NT2/D1 (cell line): Measurements from ENCODE around the gene B3GALT6.
A peak's percentile ranks its signal among the peaks of the same experiment; 100 is the strongest.
"Not testable (repeated sequence)": the region's sequence is repeated elsewhere in the genome, so short reads cannot be mapped to it uniquely, and the experiment has no call there.

Experiments used
- DNase-seq: peaks from one replicate; pipeline ENCODE4 v3.0.0-alpha.2; 2011; ENCODE audit warnings: low read depth, low spot score
- H3K27me3 ChIP-seq: 2 replicates; pipeline ENCODE4 v1.6.0; 2011; ENCODE audit warnings: mild to moderate bottlenecking; ENCODE audit not compliant: insufficient read length, insufficient read depth
- H3K36me3 ChIP-seq: 2 replicates; pipeline ENCODE4 v1.6.1; 2011; ENCODE audit warnings: mild to moderate bottlenecking, low read length, mixed read lengths; ENCODE audit not compliant: insufficient read depth, insufficient read length
- H3K4me1 ChIP-seq: 2 replicates; pipeline ENCODE4 v1.5.1; 2011; ENCODE audit not compliant: insufficient read depth, insufficient read length
- H3K4me3 ChIP-seq: 2 replicates; pipeline ENCODE4 v1.5.1; 2011; ENCODE audit warnings: low read depth; ENCODE audit not compliant: insufficient read length
- H3K9ac ChIP-seq: 2 replicates; pipeline ENCODE4 v1.6.0; 2011; ENCODE audit warnings: low read depth; ENCODE audit not compliant: insufficient read length
- H3K9me3 ChIP-seq: 2 replicates; pipeline ENCODE4 v1.5.1; 2011; ENCODE audit warnings: mild to moderate bottlenecking, low read length; ENCODE audit not compliant: insufficient read depth
- SUZ12 ChIP-seq: IDR thresholded peaks from 2 replicates; pipeline ENCODE4 v1.6.1; 2011; ENCODE audit not compliant: insufficient read length, insufficient read depth; ENCODE audit errors: extremely low read depth
- YY1 ChIP-seq: IDR thresholded peaks from 2 replicates; pipeline ENCODE4 v1.6.1; 2011; ENCODE audit not compliant: insufficient read length, insufficient read depth
- ZNF274 ChIP-seq: IDR thresholded peaks from 2 replicates; pipeline ENCODE4 v1.6.1; 2011; ENCODE audit warnings: mild to moderate bottlenecking, low read depth, low read length

B3GALT6 gene

DNA sequence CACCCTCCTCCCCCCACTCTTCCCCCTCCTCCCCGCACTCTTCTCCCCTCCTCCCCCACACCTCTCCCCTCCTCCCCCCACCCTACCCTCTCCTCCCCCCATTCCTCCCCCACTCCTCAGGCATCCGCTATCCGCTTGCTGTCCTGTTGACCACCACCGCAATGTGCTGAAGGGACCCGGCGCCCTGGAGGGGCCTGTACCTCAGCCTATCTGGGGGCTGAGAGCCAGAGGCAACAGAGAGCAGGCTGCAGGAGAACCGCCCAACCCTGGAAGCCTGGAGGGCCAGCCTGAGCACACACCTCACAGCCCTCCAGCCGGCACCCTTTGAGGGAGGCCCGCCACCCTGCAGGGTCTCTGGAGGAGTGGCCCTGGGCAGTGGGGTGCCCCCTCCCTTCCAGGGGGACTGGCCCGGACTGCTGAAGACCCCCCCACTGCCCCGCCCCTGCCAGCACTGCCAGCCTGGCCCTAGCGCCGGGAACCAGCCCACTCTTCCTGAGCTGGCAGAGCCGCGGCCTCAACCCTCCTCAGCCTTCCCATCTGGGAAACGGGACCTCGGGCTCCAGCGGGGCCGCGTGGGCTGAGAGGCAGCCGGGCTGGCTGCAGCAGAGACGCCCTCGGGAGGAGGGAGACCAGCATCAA, 13.3 kb downstream of the B3GALT6 start:
- Histone ChIP-seq H3K27me3 (peaks cover 6% of the 10 kb centered on the region), H3K9me3 (no peaks in the 10 kb centered on the region), H3K4me1 (peaks cover 3% of the 10 kb centered on the region), H3K36me3 (peaks cover 2% of the 10 kb centered on the region), H3K4me3 (no peak overlapping the region), H3K9ac (no peak overlapping the region)
- no peak for DNase-seq
- TF ChIP-seq YY1 (no peak), ZNF274 (no peak), SUZ12 (no peak)

DNA sequence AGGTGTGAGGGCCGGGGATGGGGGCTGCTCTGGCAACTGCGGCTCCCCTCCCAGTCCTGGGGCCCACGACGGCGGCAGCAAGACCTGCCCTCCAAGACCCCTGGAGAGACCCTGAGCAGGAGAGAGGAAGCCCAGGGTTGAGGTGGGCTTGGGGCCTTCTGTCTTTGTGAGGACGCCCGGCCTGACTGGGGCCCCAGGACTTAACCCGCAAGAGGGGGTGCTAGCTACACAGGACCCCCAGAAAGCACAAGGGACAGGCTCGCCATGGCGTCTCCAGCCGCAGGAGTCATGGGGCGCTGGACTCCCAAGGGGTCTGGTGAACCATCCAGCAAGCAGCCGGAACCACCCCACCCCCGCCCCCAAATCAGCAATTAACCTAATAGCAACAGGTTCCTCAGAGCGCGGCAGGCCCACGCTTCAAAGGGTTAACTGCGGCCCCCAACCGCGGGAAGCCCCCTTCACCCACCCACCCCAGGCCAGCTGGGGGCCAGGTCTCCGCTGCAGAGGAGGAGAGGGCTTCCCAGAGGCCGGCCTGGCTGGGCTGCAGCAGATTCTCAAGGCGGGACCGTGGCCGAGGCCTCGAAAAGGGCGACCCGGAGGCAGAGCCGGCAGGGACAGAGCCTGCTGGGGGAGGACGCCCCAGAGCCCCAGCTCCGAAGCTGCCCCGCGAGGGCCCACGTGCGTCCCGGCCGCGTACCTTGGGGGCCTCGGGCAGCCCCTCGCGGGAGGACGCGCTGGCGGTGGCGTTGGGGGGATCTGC, 14.0 kb downstream of the B3GALT6 start:
- H3K27me3 ChIP-seq = peaks cover 6% of the 10 kb centered on the region
- no peak for TF ChIP-seq YY1
- TF ChIP-seq ZNF274 = no peak
- no peak for TF ChIP-seq SUZ12

DNA sequence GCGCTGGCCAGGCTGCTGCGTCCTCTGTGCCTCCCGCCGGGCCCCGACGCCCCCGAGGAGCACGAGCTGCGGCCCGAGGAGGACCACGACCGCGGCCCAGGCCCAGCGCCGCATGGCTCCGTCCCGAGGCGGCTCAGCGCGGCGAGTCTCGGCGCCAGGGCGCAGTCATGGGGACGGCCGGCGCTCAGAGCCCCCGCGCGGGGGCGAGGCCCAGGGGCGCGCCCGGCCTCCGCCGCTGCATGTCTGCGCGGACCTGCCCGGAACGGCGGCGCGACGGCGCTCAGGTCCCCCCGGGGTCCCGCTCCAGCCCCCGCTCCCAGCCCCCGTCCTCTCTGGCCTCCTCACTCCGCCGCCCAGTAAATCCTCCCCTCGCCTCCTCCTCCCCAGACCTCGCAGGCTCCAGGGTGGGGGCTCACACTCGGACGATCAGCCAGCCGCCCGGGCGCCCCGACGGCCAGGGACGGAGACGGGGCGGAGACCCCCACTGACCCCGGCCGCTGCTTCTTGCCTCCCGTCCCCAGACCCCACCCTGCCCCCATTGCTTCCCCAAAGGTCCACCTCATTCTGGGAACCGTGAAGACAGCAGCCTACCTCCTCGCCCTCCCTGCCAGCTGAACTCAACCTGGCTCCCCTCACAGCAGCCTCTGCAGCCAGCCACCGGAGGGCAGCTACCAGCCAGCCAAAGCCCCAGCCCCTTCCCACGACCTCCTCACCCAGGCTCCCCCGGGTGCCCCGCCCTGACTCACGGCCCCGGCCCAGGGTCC, 14.7 kb downstream of the B3GALT6 start, which contains the start of gene C1QTNF12:
TSS of gene C1QTNF12 (minus strand) at position 146 of the 764 bp plus-strand sequence. CDS start at position 114, 32 bp downstream.
- TF ChIP-seq YY1 (no peak), SUZ12 (no peak), ZNF274 (no peak)
- H3K36me3 ChIP-seq = peaks cover 10% of the 10 kb centered on the region
- peaks cover 3% of the 10 kb centered on the region for H3K4me1 ChIP-seq
- H3K27me3 ChIP-seq = peaks cover 6% of the 10 kb centered on the region
- peak within 1 kb of the TSS; percentile 21 for H3K9ac ChIP-seq
- H3K4me3 ChIP-seq = no peak within 1 kb of the TSS
- DNase-seq = no peak
- H3K9me3 ChIP-seq = no peaks in the 10 kb centered on the region

More for the DNA sequence above, 14.0 kb downstream of the B3GALT6 start:
- H3K36me3 ChIP-seq = peaks cover 8% of the 10 kb centered on the region
- H3K9ac ChIP-seq = peak overlapping the region; percentile 21
- no peak overlapping the region for H3K4me3 ChIP-seq
- H3K4me1 ChIP-seq = peaks cover 3% of the 10 kb centered on the region
- no peaks in the 10 kb centered on the region for H3K9me3 ChIP-seq
- DNase-seq = no peak

DNA sequence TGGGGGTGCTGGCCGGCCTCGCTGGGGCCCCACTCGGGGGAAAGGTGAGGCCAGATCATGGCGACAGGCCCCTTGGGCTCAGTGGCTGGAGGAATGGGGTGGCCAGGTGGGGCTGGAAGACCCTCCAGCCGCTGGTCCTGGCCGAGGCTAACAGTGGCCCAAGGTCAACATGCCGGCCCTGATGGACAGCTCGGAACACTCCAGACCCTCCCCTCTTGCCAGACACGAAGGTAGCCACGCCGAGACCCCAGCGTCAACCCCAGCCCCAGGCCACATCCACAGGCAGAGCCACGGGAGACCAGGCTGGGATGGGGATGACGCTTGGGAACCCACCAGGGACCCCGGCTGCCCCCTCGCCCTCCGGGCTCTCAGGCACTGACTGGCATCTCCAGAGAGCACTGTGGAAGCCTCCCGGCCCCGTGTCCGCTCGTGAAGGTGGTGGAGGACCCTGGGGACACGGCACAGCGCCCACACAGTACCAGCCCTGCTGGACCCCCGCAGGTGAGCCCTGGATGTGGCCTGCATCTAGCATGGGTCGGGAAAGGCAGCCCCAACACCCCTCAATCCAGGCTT, 15.4 kb downstream of the B3GALT6 start:
- Histone ChIP-seq H3K4me1 (peaks cover 3% of the 10 kb centered on the region), H3K4me3 (no peak overlapping the region), H3K27me3 (peaks cover 6% of the 10 kb centered on the region), H3K9ac (no peak overlapping the region), H3K36me3 (peaks cover 14% of the 10 kb centered on the region), H3K9me3 (no peaks in the 10 kb centered on the region)
- TF ChIP-seq ZNF274 (no peak), YY1 (no peak), SUZ12 (no peak)
- no peak for DNase-seq

DNA sequence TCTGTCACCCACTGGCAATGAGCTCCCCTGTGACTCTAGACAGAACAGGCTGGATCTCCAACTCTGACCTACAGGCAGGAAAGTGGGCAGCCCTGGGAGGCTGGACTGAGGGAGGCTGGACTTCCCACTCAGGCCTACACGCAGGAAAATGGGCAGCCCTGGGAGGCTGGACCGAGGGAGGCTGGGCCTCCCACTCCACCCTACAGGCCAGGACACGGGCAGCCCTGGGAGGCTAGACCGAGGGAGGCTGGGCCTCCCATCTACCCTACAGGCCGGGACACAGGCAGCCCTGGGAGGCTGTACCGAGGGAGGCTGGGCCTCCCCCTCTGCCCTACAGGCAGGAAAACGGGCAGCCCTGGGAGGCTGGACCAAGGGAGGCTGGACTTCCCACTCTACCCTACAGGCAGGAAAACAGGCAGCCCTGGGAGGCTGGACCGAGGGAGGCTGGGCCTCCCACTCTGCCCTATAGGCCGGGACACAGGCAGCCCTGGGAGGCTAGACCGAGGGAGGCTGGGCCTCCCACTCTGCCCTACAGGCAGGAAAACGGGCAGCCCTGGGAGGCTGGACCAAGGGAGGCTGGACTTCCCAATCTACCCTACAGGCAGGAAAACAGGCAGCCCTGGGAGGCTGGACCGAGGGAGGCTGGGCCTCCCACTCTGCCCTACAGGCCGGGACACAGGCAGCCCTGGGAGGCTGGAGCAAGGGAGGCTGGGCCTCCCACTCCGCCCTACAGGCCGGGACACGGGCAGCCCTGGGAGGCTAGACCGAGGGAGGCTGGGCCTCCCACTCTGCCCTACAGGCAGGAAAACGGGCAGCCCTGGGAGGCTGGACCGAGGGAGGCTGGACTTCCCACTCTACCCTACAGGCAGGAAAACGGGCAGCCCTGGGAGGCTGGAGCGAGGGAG, 16.2 kb downstream of the B3GALT6 start:
- H3K4me1 ChIP-seq, DNase-seq, H3K9ac ChIP-seq: not testable (repeated sequence)

DNA sequence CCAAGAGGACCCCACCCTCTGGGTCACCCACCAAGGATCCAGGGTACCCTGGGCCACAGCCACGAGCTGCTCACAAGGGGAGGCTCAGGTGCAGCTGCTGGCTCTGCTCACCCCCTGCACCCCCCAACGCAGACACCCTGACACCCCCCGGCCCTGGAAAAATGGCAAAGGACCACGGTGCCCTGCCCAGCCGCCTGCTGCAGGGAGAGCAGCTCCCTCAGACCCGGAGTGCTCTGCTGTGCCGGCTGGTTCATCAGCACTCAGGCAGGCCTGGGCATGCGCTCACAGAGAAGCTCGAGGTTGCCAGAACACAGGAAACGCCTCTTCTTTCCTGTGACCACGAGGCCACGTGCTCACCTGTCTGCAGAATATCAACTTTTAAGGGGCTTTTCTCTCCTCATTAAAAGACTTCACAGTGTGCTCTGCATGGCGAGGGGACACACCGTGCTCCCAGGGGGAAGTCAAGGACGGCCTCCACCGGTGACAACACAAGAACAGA, 18.8 kb downstream of the B3GALT6 start:
- no peak for TF ChIP-seq ZNF274
- TF ChIP-seq YY1 = no peak
- no peak for TF ChIP-seq SUZ12
- H3K9me3 ChIP-seq = no peaks in the 10 kb centered on the region
- peaks cover 45% of the 10 kb centered on the region for H3K36me3 ChIP-seq
- H3K9ac ChIP-seq = no peak overlapping the region
- H3K27me3 ChIP-seq = peaks cover 6% of the 10 kb centered on the region
- peaks cover 8% of the 10 kb centered on the region for H3K4me1 ChIP-seq
- H3K4me3 ChIP-seq = no peak overlapping the region
- no peak for DNase-seq

More for the DNA sequence above, 16.2 kb downstream of the B3GALT6 start:
- H3K9me3 ChIP-seq, H3K27me3 ChIP-seq, H3K4me3 ChIP-seq: not testable (repeated sequence)
- peaks cover 20% of the 10 kb centered on the region for H3K36me3 ChIP-seq
